ENCODE data around the gene GADD45B.
"Not testable (repeated sequence)": the region's sequence is repeated elsewhere in the genome, so short reads cannot be mapped to it uniquely, and the experiment has no call there.

GADD45B gene

DNA sequence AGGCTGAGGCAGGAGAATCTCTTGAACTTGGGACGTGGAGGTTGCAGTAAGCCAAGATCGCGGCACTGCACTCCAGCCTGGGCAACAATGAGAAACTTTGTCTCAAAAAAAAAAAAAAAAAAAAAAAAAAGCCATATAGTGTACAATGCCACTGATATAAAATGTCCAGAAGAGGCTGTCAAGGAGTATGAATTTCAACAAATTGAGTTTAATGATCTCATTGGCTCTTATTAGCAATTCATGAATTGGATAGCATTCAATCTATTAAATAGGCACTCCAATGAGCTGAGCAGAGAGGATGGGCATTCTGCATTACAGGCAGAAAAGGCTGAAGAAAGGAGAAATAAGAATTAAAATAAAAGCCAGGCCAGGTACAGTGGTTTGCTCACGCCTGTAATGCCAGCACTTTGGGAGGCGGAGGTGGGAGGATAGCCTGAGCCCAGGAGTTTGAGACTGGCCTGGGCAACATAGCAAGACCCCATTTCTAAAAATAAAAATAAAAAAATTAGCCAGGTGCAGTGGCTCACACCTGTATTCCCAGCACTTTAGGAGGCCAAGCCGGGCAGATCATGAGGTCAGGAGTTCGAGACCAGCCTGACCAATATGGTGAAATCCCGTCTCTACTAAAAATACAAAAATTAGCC is 18.4 kb upstream of the GADD45B start:
- H3K36me3 ChIP-seq (ENCODE audit: control insufficient read depth in 2 of 2, insufficient read depth in 2 of 2, low read length in 2 of 2) = no peaks in the 10 kb centered on the region
- H3K4me1 ChIP-seq (ENCODE audit: control insufficient read depth in 2 of 2, insufficient read depth in 2 of 2, low read length in 2 of 2) = peaks cover 11 to 16% of the 10 kb centered on the region in 2 donors
- H3K27ac ChIP-seq (ENCODE audit: low read depth in 2 of 2, low read length in 2 of 2) = peak overlapping the region; percentile 70 to 79
- no peaks in the 10 kb centered on the region for H3K9me3 ChIP-seq (ENCODE audit: control insufficient read depth in 2 of 2, low read length in 2 of 2)
- H3K9ac ChIP-seq (ENCODE audit: low read depth in 1 of 2, low read length in 2 of 2) = peak overlapping the region in 1 of 2 donors; percentile 71
- peak overlapping the region; percentile 72 to 76 for H3K4me3 ChIP-seq (ENCODE audit: low read length in 2 of 2)
- H3K27me3 ChIP-seq (ENCODE audit: control insufficient read depth in 2 of 2, insufficient read depth in 2 of 2, low read length in 2 of 2) = no peaks in the 10 kb centered on the region

GRCh38 chr19:2458054-2458453 is 17.9 kb upstream of the GADD45B start:
- Histone ChIP-seq H3K36me3 (ENCODE audit: control insufficient read depth in 2 of 2, insufficient read depth in 2 of 2, low read length in 2 of 2) (no peaks in the 10 kb centered on the region), H3K4me1 (ENCODE audit: control insufficient read depth in 2 of 2, insufficient read depth in 2 of 2, low read length in 2 of 2) (peaks cover 11 to 18% of the 10 kb centered on the region in 2 donors), H3K27me3 (ENCODE audit: control insufficient read depth in 2 of 2, insufficient read depth in 2 of 2, low read length in 2 of 2) (no peaks in the 10 kb centered on the region), H3K9ac (ENCODE audit: low read depth in 1 of 2, low read length in 2 of 2) (no peak overlapping the region), H3K4me3 (ENCODE audit: low read length in 2 of 2) (no peak overlapping the region), H3K9me3 (ENCODE audit: control insufficient read depth in 2 of 2, low read length in 2 of 2) (no peaks in the 10 kb centered on the region), H3K27ac (ENCODE audit: low read depth in 2 of 2, low read length in 2 of 2) (no peak overlapping the region)

- H3K27ac ChIP-seq (ENCODE audit: low read depth in 2 of 2, low read length in 2 of 2); H3K9me3 ChIP-seq (ENCODE audit: control insufficient read depth in 2 of 2, low read length in 2 of 2); H3K9ac ChIP-seq (ENCODE audit: low read depth in 1 of 2, low read length in 2 of 2); H3K4me3 ChIP-seq (ENCODE audit: low read length in 2 of 2); H3K27me3 ChIP-seq (ENCODE audit: control insufficient read depth in 2 of 2, insufficient read depth in 2 of 2, low read length in 2 of 2); H3K36me3 ChIP-seq (ENCODE audit: control insufficient read depth in 2 of 2, insufficient read depth in 2 of 2, low read length in 2 of 2): not testable (repeated sequence)
- H3K4me1 ChIP-seq (ENCODE audit: control insufficient read depth in 2 of 2, insufficient read depth in 2 of 2, low read length in 2 of 2) = peaks cover 11 to 18% of the 10 kb centered on the region in 2 donors
Observed at GRCh38 chr19:2458776-2459175, 17.2 kb upstream of the GADD45B start.

DNA sequence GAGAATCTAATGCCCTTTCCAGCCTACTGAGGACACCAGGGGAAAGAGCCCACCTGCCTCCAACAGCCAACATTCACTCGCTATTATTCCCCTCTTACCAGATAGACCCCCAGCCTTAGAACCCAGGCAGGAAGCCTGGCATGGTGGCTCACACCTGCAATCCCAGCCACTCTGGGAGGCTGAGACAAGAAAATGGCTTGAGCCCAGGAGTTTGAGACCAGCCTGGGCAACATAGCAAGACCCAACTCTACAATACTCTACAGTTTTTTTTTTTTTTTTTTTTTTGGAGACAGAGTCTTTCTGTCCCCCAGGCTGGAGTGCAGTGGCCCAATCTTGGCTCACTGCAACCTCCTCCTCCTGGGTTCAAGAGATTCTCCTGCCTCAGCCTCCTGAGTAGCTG is 15.7 kb upstream of the GADD45B start:
- H3K4me3 ChIP-seq (ENCODE audit: low read length in 2 of 2) = no peak overlapping the region
- no peaks in the 10 kb centered on the region for H3K36me3 ChIP-seq (ENCODE audit: control insufficient read depth in 2 of 2, insufficient read depth in 2 of 2, low read length in 2 of 2)
- peaks cover 10 to 18% of the 10 kb centered on the region in 2 donors for H3K4me1 ChIP-seq (ENCODE audit: control insufficient read depth in 2 of 2, insufficient read depth in 2 of 2, low read length in 2 of 2)
- H3K27ac ChIP-seq (ENCODE audit: low read depth in 2 of 2, low read length in 2 of 2) = no peak overlapping the region
- no peaks in the 10 kb centered on the region for H3K27me3 ChIP-seq (ENCODE audit: control insufficient read depth in 2 of 2, insufficient read depth in 2 of 2, low read length in 2 of 2)
- no peak overlapping the region for H3K9ac ChIP-seq (ENCODE audit: low read depth in 1 of 2, low read length in 2 of 2)
- H3K9me3 ChIP-seq (ENCODE audit: control insufficient read depth in 2 of 2, low read length in 2 of 2) = no peaks in the 10 kb centered on the region

- peak overlapping the region; percentile 14 to 58 for H3K9ac ChIP-seq (ENCODE audit: low read depth in 1 of 2, low read length in 2 of 2)
- H3K4me3 ChIP-seq (ENCODE audit: low read length in 2 of 2) = peak overlapping the region; percentile 64 to 72
- no peak overlapping the region for H3K27ac ChIP-seq (ENCODE audit: low read depth in 2 of 2, low read length in 2 of 2)
Observed at GRCh38 chr19:2461751-2462634, 13.9 kb upstream of the GADD45B start.

GRCh38 chr19:2462635-2463421 is 13.1 kb upstream of the GADD45B start:
- Histone ChIP-seq H3K9ac (ENCODE audit: low read depth in 1 of 2, low read length in 2 of 2) (no peak overlapping the region), H3K4me3 (ENCODE audit: low read length in 2 of 2) (peak overlapping the region; percentile 64 to 72), H3K4me1 (ENCODE audit: control insufficient read depth in 2 of 2, insufficient read depth in 2 of 2, low read length in 2 of 2) (peaks cover 0 to 12% of the 10 kb centered on the region in 2 donors), H3K9me3 (ENCODE audit: control insufficient read depth in 2 of 2, low read length in 2 of 2) (no peaks in the 10 kb centered on the region), H3K27ac (ENCODE audit: low read depth in 2 of 2, low read length in 2 of 2) (no peak overlapping the region), H3K36me3 (ENCODE audit: control insufficient read depth in 2 of 2, insufficient read depth in 2 of 2, low read length in 2 of 2) (no peaks in the 10 kb centered on the region), H3K27me3 (ENCODE audit: control insufficient read depth in 2 of 2, insufficient read depth in 2 of 2, low read length in 2 of 2) (no peaks in the 10 kb centered on the region)

More at GRCh38 chr19:2461751-2462634, 13.9 kb upstream of the GADD45B start:
- H3K27me3 ChIP-seq (ENCODE audit: control insufficient read depth in 2 of 2, insufficient read depth in 2 of 2, low read length in 2 of 2) = no peaks in the 10 kb centered on the region
- H3K9me3 ChIP-seq (ENCODE audit: control insufficient read depth in 2 of 2, low read length in 2 of 2) = no peaks in the 10 kb centered on the region
- H3K4me1 ChIP-seq (ENCODE audit: control insufficient read depth in 2 of 2, insufficient read depth in 2 of 2, low read length in 2 of 2) = peaks cover 3 to 12% of the 10 kb centered on the region in 2 donors
- no peaks in the 10 kb centered on the region for H3K36me3 ChIP-seq (ENCODE audit: control insufficient read depth in 2 of 2, insufficient read depth in 2 of 2, low read length in 2 of 2)

DNA sequence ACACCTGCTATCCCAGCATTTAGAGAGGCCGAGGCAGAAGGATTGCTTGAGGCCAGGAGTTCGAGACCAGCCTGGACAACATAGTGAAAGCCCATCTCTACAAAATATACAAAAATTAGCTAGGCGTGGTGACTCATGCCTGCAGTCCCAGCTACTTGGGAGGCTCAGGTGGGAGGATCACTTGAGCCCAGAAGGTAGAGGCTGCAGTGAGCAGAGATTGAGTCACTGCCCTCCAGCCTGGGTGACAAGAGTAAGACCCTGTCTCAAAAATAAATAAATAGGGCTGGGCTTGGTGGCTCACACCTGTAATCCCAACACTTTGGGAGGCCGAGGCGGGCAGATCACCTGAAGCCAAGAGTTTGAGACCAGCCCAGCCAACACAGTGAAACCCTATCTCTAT is 12.2 kb upstream of the GADD45B start:
- H3K27ac ChIP-seq (ENCODE audit: low read depth in 2 of 2, low read length in 2 of 2); H3K36me3 ChIP-seq (ENCODE audit: control insufficient read depth in 2 of 2, insufficient read depth in 2 of 2, low read length in 2 of 2): not testable (repeated sequence)

DNA sequence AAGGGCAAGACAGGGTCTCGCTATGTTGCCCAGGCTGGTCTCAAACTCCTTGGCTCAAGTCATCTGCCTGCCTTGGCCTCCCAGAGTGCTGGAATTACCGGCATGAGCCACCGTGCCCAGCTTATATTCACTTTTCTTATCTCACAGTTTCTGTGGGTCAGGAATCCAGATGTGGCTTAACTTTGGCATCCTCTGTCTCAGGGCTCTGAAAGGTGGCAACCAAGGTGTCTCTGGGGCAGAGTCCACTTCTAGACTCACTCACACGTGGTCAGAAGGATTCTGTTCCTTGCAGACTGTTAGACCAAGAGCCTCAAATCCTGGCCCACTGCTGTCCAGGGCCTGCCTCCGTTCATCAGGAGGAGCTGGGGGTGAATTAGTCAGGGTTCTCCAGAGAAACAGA is 11.5 kb upstream of the GADD45B start:
- H3K9me3 ChIP-seq (ENCODE audit: control insufficient read depth in 2 of 2, low read length in 2 of 2) = no peaks in the 10 kb centered on the region
- peaks cover 0 to 12% of the 10 kb centered on the region in 2 donors for H3K4me1 ChIP-seq (ENCODE audit: control insufficient read depth in 2 of 2, insufficient read depth in 2 of 2, low read length in 2 of 2)
- no peak overlapping the region for H3K4me3 ChIP-seq (ENCODE audit: low read length in 2 of 2)
- H3K27me3 ChIP-seq (ENCODE audit: control insufficient read depth in 2 of 2, insufficient read depth in 2 of 2, low read length in 2 of 2) = no peaks in the 10 kb centered on the region
- H3K27ac ChIP-seq (ENCODE audit: low read depth in 2 of 2, low read length in 2 of 2) = no peak overlapping the region
- no peaks in the 10 kb centered on the region for H3K36me3 ChIP-seq (ENCODE audit: control insufficient read depth in 2 of 2, insufficient read depth in 2 of 2, low read length in 2 of 2)
- H3K9ac ChIP-seq (ENCODE audit: low read depth in 1 of 2, low read length in 2 of 2) = no peak overlapping the region

More for the DNA sequence above, 12.2 kb upstream of the GADD45B start:
- H3K4me3 ChIP-seq (ENCODE audit: low read length in 2 of 2); H3K9ac ChIP-seq (ENCODE audit: low read depth in 1 of 2, low read length in 2 of 2); H3K27me3 ChIP-seq (ENCODE audit: control insufficient read depth in 2 of 2, insufficient read depth in 2 of 2, low read length in 2 of 2); H3K9me3 ChIP-seq (ENCODE audit: control insufficient read depth in 2 of 2, low read length in 2 of 2): not testable (repeated sequence)
- peaks cover 0 to 12% of the 10 kb centered on the region in 2 donors for H3K4me1 ChIP-seq (ENCODE audit: control insufficient read depth in 2 of 2, insufficient read depth in 2 of 2, low read length in 2 of 2)

GRCh38 chr19:2468596-2468995 is 7.3 kb upstream of the GADD45B start:
- Histone ChIP-seq H3K9ac (ENCODE audit: low read depth in 1 of 2, low read length in 2 of 2) (no peak overlapping the region), H3K27me3 (ENCODE audit: control insufficient read depth in 2 of 2, insufficient read depth in 2 of 2, low read length in 2 of 2) (no peaks in the 10 kb centered on the region), H3K27ac (ENCODE audit: low read depth in 2 of 2, low read length in 2 of 2) (no peak overlapping the region), H3K4me3 (ENCODE audit: low read length in 2 of 2) (no peak overlapping the region), H3K4me1 (ENCODE audit: control insufficient read depth in 2 of 2, insufficient read depth in 2 of 2, low read length in 2 of 2) (no peaks in the 10 kb centered on the region), H3K9me3 (ENCODE audit: control insufficient read depth in 2 of 2, low read length in 2 of 2) (no peaks in the 10 kb centered on the region), H3K36me3 (ENCODE audit: control insufficient read depth in 2 of 2, insufficient read depth in 2 of 2, low read length in 2 of 2) (no peaks in the 10 kb centered on the region)
